TTC549 (cell line): ENCODE data around the gene ZNF597.

Experiments
- FAIRE-seq: peaks from 2 replicates; lab custom pipeline; 2012; peaks lifted over from hg19 to GRCh38; lab: Jason Lieb, UNC

The ZNF597 gene

GRCh38 chr16:3443108-3444031, at the start of gene ZNF597, which contains the start of gene NAA60:
TSS of gene ZNF597 (minus strand) at chr16:3443504. CDS start at chr16:3443153, 351 bp downstream.
TSS of gene NAA60 (plus strand) at chr16:3443680. CDS start at chr16:3476228, 32,548 bp downstream.
- peak; percentile 46 for FAIRE-seq

DNA sequence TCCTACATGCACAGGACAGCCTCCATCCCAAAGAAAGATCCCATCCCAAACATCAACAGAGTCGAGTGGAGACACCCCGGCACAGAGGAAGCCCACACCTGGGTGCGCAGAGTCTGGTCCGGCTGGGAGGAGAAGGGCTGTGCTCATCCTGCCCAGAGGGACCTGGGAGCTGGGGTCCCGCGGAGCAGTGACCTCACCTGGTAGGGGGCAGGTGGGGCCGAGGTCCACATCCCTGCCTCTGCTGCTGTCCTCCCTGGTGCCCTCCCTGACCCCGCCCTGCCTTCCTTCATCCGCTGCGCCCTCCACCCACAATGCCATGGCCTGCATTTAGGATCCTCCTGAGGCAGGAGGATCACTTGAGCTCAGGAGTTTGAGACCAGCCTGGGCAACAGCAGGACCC, 49.1 kb upstream of the ZNF597 start:
- no peak for FAIRE-seq

GRCh38 chr16:3490911-3491629, 47.8 kb upstream of the ZNF597 start:
- FAIRE-seq = no peak

GRCh38 chr16:3488801-3489200, 45.5 kb upstream of the ZNF597 start:
- FAIRE-seq = no peak

DNA sequence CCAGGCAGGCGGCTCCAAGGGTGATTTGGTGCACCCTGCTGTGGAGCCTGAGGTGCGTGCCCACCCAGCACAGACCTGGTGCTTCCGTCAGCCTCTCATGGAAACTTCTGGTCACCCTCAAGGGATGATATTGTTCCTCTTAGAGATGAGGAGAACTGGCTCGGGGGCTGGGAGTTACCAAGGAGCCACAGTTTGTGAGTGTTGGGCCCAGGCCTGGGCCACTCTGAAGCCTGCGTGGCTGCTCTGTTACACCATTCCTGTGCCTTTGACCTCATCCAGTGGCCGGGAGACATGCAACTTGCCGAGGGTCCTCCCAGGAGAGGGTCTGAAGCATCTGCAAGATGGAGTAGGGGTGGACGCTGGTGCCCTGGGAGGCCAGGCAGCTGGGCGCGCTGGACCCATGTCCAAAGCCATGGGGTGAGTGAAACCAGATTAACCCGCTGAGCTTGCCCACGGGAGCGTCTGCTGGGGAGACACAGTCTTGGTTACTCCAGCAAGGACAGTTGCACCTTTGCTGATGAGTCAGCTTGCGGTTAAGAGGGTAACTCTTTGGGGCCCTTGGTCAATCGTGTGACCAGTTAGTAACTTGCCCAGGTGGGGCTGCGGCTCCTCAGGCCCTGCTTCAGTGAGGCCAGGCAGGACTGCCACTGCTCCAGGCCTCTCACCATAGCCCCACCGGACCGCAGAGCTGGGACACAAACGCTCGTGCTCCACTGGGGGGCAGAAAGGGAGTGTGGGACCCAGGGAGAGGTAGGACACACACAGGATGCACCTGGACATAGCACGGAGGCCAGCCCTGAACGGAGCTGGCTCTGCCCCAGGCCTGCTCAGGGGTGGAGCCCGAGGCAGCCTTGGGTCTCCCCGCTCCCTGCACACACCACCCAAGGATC, 44.5 kb upstream of the ZNF597 start:
- FAIRE-seq = no peak

- no peak for FAIRE-seq
These were observed 43.4 kb upstream of the ZNF597 start for GRCh38 chr16:3486506-3487215.

- no peak for FAIRE-seq
These were observed 42.7 kb upstream of the ZNF597 start for GRCh38 chr16:3485821-3486505.

DNA sequence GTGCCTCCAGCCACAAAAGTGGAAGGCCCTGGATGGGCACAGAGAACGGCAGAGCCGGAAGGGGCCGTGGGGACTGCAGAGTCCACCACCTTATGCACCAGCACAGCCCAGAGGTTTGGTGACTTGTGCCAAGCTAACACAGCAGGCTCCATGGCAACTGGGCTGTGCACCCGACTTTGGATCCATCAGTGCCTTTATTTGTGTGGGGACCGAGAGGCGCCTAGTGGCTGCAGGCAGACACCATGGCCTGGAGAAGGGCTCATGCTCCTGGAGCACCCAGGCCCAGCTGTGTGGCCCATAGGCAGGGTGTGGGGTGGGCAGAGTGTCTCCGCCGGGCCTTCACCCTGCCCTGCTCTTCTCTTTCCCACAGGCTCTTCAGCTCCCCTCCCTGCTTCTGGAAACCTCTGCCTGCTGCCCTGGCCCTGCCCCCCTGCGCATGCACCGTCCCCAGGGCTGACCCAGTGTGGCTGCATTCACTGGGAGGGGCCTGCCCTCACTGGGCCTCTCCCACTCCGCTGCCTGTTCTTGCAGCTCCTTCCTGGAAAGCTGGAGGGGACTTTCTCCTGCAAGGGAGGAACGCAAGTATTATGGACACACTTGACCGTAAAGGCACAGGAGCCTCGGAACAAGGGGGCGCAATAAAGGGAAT, 41.9 kb upstream of the ZNF597 start:
- FAIRE-seq = no peak

- no peak for FAIRE-seq
These were observed 41.2 kb upstream of the ZNF597 start for GRCh38 chr16:3484318-3485096.

DNA sequence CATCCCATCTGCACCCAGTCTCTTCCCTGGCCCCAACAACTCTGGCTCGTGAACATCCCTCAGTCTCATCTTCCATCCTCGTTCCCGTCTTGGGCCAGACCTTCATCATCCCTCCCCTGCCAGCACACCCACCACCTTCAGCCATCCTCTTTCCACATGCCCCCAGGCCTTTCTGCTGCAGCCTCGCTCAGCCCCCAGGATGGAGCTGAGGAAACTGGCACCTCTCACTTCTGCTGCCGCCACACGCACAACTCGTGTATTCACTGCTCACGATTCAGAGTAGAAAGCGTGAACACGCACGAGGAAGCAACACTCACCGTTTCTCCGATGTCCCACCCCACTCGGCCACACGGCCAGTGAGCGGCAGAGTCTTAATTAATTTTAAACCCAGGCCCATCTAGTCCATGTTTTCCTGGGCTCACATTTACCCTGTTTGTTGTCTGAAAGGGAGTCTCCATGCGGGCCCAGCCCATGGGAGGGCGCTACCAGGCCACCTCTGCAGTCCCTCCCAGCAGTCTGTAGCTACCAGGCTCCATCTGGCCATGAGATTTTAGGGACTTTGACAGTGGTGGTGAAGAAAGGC, 39.4 kb upstream of the ZNF597 start:
- FAIRE-seq = no peak

DNA sequence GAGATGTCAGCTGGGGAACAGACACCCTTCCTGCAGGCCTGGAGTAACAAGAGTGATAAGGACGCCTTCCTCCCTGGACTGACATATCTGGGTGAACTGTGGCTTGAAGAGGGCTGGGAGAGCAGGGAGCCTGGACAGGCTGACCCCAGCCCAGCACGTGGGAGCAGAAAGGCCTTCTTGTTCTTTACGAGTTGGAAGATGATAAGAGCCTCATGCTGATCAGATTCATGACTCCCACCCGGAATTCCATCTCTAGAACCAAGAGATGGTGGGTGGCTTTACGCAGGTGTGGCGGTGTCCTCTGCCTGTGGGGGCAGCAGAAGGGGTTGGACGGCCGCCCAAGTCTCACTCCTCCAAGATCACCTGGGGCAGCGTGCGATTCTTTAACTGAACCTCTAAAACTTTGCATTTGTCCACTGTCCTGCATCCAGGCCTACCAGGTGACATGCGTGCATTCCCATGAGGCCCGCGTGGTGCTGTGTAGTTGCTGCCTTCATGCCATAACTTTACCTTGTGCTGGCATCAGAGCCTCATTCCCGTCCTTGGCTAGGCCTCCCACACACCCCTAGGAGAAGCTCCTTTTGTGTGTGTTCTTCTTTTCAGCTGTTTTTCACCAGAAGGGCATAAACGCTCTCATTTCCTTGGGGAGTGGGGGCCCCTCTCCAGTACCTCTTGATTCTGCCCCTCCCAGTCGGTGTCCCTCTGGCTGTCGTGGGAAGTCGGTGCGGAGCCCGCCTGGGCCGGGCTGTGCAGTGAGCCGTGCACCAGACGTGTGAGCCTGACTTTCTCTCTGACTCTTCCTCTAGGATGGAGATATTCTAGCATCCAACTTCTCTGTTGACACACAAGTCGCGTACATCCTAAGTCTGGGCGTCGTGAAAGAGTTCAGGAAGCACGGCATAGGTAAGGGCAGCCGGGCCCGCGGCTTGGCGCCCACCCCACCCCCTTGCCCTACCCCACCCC, 38.7 kb upstream of the ZNF597 start:
- no peak for FAIRE-seq

- no peak for FAIRE-seq
These were observed 37.8 kb upstream of the ZNF597 start for GRCh38 chr16:3480901-3481695.

DNA sequence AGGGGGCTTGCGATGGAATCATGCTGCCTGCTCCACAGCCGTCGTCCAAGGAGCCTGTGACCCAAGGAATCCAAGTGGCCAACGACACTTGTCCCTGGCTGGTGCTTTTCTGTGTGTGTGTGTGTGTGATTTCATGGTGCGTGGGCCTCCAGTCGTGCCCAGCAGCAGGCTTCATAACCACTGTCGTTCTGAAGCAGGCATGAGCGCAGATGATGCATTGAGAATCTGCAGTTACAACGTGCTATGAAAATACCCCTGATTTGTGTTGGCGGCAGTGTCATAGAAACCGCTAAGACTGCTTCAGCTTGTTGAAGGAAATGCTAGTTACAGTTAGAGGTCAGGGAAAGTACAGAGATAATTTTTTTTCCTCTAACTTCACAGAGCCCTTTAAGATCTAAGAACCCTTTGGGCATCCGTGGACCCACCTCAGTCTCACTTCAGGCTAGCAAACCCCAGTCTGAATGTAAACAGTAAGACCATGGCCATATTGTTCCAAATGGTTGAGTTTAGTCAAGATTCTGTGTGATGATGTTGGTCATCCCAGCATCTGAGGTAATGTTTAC, 36.4 kb upstream of the ZNF597 start:
- FAIRE-seq = no peak

DNA sequence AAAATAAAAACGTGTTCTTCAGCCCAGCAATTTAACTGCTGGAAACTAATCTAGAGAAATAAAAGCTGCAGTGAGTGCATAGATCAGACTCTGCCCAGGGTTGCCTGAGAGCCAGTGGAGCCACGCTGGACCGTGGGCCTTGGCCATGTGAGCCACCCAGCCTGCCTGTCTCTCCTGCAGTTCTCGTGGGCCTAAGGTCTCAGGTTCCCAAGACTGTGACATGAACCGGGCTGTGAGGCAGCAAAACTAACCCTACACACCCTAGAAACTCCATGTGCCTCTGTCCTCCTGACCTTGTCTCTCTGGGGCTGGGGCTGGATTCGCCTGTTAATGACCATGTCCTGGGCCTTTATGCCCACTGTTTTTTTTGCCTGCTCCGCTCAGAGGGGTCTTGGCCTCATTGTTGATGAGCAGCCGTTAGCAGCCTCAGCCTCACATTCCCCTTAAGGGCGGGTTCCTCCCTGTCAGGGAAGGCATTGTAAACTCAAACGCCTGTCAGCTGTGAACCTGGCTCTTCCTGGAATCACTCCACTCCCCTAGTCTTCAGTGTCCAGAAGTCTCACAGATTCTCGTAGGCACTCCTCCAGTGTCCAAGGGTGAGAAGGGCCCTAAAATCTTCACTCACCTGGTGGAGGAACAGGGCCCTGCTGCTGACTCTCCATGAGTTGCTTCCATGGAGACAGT, 35.1 kb upstream of the ZNF597 start:
- FAIRE-seq = no peak

- FAIRE-seq = no peak
These were observed 33.1 kb upstream of the ZNF597 start for GRCh38 chr16:3476409-3476808.
